DMS53 (cell line): ENCODE results near the gene PGLYRP2.

Experiments used
- DNase-seq: peaks from one replicate; lab custom pipeline; 2025; lab: John Stamatoyannopoulos, UW

Gene PGLYRP2

DNA sequence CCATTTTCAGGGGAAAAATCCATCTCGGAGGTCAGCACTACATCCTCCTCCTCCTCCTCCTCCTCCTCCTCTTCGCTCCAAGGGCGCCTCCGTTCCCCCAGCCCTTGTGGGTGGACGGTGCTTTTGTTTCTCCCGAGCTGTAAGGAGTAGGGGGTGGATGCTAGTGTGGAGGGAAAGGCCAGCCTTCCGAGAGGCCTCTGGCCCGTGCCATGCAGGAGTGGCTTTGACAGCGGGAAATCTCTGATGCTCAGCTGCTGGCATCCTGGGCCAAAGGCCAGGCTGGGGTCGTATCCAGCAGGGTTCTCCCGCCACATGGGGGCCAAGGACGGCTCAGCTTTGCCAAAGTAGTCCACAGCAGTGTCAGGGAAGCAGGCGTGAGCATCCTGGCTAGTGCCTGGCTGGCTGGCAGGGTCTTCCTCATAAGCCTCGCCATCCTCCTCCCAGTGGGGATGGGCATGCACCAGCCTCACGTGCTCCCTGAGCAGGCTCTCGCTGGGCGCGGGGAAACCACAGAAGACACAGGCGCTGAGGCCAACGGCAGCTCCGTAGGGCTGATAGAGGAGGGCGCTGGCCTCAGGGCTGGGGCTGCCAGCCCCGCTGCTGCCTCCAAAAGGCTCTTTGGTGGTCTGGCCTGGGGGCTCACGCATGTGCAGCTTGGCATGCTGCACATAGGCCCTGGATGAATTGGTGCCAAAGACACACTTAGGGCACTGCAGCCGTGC, 40.1 kb downstream of the PGLYRP2 start:
- no peak for DNase-seq

DNA sequence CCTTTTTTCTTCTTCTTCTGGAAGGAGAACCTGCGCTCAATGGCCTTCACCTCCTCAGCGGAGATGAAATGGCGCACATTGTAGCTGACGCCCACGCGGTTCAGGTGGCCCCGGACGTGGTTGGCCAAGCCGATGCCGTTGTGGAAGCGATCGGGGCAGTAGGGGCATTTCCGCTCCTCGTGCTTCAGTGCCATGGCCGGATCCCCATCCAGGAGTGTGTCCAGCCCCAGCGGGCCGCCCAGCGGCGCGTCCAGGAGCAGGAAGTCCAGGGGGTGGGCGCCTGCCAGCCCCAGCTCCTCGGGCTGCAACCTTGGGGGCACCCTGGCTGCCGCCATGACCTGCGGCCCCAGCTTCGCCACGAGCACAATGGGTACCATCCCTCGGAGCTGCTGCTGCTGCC, 40.7 kb downstream of the PGLYRP2 start:
- DNase-seq: no peak

DNA sequence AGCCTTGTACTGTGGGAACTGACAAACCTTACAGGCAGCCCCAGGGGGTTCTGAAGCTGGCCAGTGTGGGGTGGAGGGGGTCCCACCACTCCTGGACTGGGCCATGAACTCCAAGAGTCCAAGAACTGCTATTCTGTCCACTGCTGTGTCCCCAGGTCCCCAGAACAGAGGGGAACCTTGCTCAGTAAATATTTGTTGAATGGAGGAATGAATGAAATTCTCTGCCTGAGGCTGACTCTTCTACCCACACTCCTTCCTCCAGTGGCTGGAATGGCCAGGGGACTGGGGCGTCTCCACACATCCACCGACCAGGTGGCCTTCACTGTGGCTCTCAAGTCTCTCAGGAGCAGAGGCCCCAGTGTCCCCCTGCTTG, 41.2 kb downstream of the PGLYRP2 start:
- no peak for DNase-seq

DNA sequence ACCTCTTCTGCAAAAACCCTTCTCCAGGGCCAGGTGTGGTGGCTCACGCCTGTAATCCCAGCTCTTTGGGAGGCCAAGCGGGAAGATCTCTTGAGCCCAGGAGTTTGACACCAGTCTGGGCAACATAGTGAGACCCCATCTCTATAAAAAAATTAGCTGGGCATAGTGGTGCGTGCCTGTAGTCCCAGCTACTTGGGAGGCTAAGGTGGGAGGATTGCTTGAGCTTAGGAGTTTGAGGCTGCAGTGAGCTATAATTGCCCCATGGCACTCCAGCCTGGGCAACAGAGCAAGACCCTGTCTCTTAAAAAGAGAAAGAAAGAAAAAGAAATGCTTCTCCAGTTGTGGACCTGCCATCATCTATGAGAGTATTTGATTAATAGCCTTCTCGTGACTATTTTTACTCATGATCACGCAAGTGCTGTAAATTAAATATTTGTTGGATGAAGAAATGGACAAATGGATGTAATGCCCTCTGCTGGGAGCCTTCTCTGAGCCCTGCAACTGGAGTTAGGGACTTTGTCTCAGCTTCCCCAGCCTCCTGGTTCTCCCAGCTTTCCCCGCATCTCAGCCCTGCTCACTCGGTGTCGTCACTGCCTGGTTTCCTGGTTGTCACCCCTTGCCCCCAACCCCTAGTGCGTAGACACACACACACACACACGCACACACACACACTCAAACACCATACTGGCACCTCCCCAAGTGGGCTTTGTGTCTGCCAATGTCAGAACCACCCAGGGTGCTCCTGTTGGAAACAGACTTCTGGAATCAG, 41.8 kb downstream of the PGLYRP2 start:
- DNase-seq: no peak

DNA sequence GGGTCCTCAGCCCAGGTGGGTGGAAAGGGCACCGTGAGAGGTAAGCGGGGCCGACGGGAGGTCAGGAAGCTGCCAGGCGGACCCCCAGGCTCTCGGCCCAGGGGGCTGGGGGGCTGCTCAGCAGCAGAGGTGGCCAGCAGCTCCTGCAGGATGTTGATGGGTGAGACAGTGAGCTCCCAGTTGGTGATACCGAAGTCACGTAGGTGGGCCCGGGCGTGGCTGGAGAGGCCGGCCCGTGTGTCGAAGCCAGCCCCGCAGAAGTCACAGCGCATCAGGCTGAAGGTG, 42.5 kb downstream of the PGLYRP2 start:
- no peak for DNase-seq

DNA sequence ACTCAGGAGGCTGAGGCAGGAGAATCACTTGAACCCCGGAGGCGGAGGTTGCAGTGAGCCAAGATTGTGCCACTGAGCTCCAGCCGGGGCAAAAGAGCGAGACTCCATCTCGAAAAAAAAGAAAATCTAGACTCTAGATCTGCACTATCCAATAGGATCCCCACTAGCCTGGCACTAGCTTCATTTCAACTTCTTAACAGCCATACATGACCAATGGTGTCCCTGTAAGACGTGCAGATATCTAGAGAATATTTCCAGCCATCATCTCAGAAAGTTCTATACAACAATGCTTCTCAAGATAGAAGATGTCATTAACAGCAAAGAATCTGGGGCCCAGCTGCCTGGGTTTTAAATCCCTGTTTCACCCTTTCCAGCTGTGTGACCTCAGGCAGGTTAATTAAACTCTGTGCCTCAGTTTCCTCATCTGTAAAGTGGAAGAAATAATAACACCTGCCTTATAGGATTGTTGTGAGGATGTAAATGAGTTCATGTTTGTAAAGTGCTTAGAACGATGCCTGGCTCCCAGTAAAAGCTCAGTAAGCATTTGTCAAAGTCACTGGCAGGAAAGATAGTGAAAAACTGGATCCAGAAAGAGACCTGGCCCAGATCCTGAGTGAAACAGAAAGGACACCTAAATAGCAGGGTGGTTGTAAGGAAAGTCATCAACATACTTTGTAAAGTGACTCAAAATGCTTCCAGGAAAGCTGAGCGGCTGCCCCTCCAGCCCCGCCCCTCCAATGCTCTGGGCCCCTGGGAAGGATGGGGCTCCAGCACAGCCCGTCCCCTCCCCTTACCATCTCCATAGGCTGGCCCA, 43.1 kb downstream of the PGLYRP2 start:
- no peak for DNase-seq

DNA sequence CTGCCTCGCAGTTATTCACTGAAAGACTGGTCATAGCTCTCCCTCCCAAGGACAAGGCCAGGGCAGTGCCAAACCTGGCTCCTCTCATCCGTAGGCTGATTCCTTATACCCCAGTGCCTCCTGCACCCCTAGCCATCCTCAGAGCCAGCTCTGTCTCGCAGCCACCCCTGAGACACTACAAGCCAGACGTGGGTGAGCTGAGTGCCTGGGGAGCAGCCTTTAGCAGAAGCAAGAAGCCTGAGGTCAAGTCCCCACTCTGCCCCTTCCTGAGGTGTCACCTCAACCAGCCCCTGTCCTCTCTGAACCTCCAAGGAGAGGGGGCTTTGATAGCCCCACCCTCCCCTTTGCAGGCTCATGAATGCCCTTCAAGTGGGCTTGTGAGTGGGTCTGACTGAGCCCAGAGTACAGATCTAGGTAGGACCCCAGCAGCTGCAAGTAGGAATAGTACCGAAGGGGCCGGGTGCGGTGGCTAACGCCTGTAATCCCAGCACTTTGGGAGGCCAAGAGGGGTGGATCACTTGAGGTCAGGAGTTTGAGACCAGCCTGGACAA, 45.7 kb downstream of the PGLYRP2 start:
- DNase-seq: no peak

DNA sequence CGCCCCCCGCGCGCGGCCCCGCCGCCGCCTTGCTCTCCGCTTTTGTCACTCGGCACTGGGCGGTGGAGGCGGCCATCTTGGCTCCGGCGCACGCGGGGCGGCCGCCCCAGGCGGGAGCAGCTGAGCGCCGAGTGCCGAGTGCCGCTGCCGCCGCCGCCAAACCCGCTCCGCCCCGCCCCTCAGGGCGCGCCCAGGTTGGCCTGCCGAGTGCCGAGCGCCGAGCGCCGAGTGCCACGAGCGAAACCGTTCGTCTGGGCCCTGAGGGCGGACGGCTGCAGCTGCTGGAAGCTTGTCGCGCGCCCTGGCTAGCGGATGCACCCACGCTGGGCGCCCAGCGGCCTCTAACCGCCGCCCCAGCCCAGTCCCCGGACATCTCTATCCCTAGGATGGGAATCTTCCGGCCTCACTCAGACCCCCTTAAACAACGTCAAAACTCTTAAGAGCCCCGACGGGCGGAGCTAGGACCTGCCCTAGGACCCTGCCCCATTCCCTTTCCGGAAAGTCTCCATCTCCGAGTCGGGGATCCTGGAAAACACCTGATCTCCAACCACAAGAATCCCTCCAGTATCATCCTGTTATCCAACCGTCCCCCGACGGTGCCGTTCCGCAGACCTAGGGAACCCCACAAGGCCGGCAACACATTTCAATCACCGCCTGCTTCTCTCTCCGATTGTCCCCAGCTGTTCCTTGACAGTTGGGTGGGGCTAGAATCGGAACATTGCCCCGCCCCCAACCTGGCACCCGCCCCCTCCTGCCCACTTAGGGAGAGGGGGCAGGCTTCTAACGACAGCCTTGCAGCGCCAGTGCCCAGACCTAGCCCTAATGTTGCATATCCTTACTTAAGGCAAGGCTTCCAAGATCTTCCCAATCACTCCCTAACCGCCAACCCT, 46.4 kb downstream of the PGLYRP2 start:
- peak; percentile 95 for DNase-seq

DNA sequence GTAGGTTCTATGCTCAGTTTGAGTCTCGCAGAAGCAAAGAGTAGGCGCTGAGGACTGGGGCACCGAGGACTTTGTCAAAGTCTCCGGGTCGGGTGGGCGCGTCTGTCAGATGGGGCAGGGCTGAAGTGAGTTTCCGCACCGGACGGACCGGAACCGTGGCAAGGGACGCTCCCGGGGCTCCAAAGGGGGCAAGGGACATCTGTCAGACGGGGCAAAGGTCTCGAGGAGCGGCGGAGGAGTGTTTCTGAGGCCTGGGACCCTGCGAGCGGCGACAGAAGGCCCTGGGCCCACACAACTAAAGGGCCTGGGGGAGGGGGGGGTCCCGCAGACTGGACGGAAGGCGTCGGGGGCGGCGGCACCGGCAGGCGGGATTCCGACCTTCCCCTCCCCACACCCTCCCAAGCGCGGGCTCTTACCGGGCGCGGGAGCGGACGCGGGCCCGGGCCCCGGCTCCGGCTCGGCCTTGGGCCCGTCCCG, 47.2 kb downstream of the PGLYRP2 start:
- peak; percentile 46 for DNase-seq

DNA sequence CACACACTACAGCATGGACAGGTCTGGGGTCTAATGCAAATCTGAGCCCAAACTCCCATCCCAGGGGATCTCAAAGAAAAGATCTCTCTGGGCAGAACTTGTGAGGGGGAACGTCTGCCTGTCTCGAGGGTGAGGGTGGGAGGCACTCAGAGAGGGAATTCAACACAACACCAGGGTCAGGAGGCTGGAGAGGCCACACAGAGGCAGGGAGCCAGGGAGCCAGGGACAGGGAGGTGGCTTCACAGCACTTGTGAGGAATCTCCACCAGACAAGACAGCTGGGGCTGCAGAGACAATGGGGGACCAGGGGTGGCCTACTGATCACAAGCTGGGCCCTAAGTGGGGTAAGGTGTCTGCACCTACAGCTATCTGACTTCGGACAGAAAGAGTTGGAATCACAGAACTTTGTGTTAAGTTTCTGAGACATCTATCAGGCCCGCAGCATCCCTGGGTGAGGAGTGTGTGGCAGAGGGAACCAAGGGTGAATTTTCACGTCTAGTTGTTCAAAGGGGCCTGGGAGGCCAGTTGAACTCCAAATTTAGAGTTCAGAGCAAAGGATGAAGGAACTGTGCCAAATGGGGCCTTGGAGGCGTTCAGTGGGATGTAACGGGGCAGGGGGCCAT, 47.8 kb downstream of the PGLYRP2 start:
- DNase-seq: no peak

DNA sequence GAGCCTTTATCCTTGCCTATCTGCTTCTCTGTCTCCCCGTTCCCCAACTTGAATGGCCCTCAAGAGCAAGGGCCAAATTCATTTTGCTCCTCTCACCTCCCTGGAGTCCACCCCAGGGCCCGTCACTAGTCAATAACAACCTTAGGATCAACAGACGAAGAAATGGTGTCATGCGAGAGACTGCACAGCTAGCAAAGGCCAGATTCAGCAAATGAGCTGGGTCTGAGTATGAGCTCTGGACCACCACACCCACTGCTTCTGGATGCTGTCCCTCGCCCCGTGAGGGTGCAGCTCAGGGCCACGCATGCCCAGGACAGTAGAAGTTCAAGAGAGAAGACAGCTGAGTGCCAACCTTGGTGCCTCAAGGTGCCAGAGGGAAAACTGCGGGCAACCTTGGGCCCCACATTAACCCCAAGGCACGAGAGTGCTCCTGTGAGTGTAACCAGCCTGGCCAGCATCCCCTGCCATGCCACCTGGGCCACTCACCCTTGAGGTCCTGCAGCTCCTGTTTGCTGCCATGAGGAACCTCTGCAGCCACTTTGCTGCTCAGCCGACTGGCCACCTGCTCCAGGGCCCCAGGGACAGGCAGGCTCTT, 48.7 kb downstream of the PGLYRP2 start:
- no peak for DNase-seq

DNA sequence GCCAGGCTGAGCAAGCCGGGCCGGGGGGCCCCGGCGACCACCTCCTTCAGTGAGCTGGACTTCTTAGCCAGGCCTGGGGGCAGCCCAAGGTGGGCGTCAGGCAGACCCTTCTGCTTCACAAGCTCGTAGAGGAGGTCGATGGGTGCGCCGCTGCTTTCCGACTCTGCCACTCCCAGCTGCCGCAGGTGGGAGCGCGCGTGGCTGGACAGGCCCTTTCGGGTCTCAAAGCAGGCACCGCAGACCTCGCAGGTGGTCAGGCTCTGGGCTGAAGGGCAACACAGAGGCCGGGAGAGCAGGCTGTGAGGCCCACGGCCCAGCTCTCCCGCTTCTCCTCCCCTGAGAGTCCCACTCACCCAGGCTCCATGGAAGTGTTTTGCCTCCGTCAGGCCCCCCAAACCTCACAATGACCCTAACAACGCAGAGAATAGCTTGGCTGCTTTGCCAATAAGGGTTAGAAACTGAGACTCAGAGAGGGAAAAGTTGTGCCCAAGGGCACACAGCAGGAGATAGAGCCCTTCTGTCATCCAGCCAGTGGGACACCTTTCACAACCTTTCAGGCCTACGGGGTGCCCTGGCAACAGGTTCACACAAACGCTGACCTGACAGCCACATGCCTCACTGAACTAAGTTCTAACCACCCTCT, 49.4 kb downstream of the PGLYRP2 start:
- DNase-seq: no peak

DNA sequence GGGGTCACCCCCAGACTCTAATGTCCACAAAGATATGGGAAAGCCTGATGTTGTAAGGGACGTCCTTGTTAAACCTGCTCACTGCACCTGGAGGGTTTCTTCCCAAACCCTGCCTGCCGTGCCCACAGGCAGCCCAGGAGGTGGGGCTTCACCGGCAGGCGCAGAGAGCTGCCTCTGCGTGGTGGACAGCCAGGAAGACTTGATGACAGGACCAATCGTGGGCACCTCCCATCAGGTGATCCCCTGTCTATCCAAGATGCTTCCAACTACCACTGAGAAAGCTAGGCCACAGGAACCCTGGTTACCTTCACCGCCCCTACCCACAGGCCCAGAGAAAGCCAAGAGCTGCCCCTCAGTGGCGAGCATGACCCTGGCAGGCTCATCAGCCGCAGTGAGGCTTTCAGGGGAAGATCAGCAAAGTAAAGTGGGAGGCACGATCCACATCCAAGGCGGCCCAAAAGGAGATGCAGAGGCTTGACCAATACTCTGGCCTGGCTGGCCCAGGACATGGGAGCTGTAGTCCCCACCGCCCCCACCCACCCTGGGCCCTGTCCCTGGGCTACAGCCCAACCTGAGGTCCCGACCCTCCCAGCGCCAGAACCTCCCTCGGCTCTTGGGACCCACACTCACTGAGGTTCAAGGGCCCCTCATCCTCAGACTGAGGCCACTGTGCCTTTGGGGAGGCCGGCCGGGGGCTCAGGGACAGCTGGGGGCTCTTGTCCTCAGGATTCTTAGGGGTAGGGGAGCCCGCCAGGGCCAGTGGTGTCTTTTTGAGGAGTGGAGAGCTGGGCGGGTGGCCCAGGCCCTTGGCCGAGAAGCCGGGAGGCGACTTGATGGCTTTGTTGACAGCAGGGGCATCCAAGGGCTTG, 50.1 kb downstream of the PGLYRP2 start:
- DNase-seq: no peak

DNA sequence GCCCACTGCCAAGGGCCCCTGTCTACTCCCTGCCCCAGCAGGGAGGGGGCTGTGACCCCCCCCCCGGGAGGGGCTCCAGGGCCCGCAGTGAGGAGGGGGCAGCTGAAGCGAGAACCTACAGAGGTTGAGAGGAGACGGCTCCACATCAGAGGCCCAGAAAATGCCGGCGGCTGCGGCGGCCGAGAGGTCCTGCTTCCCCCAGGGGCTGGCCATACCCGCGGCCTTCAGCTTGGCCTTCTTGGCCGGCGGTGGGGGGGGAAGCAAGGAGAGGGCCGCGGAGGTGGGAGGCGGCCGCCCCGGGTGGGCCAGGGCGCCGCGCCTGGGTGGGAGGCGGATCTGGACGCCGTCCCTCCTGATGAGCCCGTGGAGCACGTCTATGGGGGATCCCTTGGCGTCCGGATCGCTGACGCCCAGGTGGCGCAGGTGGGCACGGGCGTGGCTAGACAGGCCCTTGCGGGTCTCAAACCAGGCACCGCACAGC, 51.3 kb downstream of the PGLYRP2 start:
- no peak for DNase-seq

DNA sequence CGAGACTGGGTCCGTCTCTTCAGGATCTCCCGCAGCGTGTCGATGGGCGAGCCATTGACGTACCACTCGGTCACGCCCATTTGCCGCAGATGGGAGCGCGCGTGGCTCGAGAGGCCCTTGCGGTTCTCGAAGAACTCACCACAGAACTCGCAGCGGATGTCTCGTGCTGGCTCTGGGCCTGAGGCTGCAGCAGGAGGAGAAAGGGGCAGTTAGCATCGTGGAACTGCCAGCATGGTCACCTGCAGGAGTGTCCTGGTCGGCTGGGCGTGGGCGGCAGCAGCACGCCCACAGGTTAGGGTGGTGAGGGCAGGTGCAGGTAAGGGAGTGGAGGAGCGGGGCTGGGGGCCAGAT, 52.0 kb downstream of the PGLYRP2 start:
- no peak for DNase-seq

DNA sequence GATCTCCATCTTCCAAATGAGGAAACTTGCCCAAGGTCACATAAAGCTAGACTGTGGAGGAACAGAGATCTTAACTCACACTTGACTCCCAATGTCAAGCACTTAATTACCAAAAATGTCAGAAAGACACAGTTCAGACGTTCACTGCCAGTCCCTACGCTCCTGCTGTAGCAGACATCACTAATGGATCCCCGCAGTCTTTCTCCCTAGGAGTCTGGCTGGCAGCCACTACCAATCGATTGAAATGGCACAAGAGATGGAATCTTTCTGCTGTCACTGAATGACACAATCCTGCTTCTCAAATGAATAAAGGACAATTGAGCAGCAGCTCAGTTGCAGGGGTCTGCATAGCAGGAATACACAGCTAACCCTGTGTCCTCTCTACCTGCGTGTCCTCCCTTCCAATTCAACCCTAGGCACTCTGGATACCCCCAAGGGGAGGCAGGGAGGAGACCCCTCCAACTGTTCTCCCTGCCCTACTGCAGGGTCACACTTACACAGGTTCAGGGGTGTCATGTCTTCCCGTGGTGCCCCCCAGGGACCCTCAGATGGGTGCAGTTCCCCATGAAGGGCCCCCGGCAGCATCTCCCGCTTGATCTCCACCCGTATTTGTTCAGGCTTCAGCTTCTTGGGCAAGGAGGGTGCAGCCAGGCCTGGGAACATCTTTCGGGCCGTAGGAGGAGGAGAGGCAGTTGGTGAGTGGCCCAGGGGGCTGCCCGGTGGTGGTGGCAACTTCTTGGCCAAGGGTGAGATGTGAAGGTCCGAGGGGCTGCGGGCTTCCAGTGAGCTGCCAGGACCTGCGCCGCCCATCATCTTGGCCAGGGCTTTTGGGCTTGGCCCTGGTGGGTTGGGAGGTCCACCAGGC, 52.6 kb downstream of the PGLYRP2 start:
- DNase-seq: peak; percentile 11

DNA sequence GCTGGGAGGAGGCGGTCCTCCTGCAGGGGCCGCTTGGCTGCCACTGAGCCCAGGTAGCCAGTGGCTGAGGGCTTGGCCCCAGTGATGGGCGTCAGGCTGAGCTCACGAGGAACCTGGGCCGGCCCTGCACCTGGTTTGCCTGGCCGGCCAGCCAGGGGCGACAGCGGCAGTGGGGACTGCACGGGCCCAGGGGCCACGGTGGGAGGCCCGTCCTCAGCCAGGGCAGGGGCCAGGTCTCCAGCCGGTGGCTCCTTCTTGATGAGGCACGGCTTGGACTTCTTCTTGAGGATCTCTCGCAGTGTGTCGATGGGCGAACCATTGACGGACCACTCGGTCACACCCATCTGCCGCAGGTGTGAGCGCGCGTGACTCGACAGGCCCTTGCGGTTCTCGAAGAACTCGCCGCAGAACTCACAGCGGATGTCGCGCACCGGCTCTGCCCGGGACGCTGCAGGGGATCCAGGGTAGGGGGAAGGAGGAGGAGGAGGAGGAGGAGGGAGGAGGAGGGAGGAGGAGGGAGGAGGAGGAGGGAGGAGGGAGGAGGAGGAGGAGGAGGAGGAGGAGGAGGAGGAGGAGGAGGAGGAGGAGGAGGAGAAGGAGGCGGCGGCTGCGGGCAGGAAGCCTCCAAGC, 53.9 kb downstream of the PGLYRP2 start:
- no peak for DNase-seq
